GM19438 (cell line): ENCODE results near the gene IFIT2.

Experiments used
- ATAC-seq: cut with Tn5 transposase; IDR thresholded peaks from one replicate; pipeline ENCODE4 v1.9.1; 2021; ENCODE audit warnings: low read depth; ENCODE audit not compliant: unreplicated experiment

Gene IFIT2

GRCh38 chr10:89357096-89357495, 55.2 kb downstream of the IFIT2 start:
- ATAC-seq, result no peak

- ATAC-seq, result no peak
Measured at GRCh38 chr10:89357975-89358374, 56.1 kb downstream of the IFIT2 start.
